GM12872 (cell line): ENCODE measurements around the gene ACD.

ENCODE experiments used
- CTCF ChIP-seq: IDR thresholded peaks from 3 replicates; pipeline ENCODE4 v1.5.1; 2011; ENCODE audit warnings: low read depth, mild to moderate bottlenecking, low read length, moderate library complexity; ENCODE audit not compliant: insufficient read depth

The ACD gene

GRCh38 chr16:67653789-67654402 is 6.2 kb downstream of the ACD start:
- TF ChIP-seq CTCF = no peak

GRCh38 chr16:67653128-67653788 is 6.8 kb downstream of the ACD start:
- TF ChIP-seq CTCF = no peak

- no peak for TF ChIP-seq CTCF
These were observed 7.4 kb downstream of the ACD start for GRCh38 chr16:67652578-67653127.

GRCh38 chr16:67651847-67652246 is 8.2 kb downstream of the ACD start:
- TF ChIP-seq CTCF = no peak

GRCh38 chr16:67651039-67651438 is 9.0 kb downstream of the ACD start:
- TF ChIP-seq CTCF = no peak

GRCh38 chr16:67650023-67650422 is 10.0 kb downstream of the ACD start:
- no peak for TF ChIP-seq CTCF

GRCh38 chr16:67649494-67649931 is 10.5 kb downstream of the ACD start:
- no peak for TF ChIP-seq CTCF
